K562 (cell line): ENCODE measurements around the gene JUP. TPM values are rescaled to one million over a fixed set of nuclear protein-coding genes. Genes with fewer than 3 reads are reported as not detected.

Source experiments
- CHAMP1 ChIP-seq: fragments of 450-650 bp; IDR thresholded peaks from 2 replicates; pipeline ENCODE4 v1.6.1; 2016; ENCODE audit warnings: mild to moderate bottlenecking
- E2F6 ChIP-seq, 2 experiments: IDR thresholded peaks; 2 replicates each; pipeline ENCODE4 v1.6.1; 2011; ENCODE audit warnings: borderline replicate concordance in 1 of 2, control low read depth in 1 of 2, low read depth in 1 of 2, low read length in 1 of 2, mild to moderate bottlenecking in 1 of 2, mixed read lengths in 1 of 2, moderate library complexity in 1 of 2; ENCODE audit not compliant: insufficient read depth in 1 of 2, insufficient read length in 1 of 2, poor library complexity in 1 of 2, severe bottlenecking in 1 of 2; ENCODE audit errors: extremely low read depth in 1 of 2
- MEIS2 ChIP-seq: fragments of 450-650 bp; IDR thresholded peaks from 2 replicates; pipeline ENCODE4 v1.6.1; 2014; ENCODE audit warnings: mild to moderate bottlenecking; ENCODE audit not compliant: partially characterized antibody
- MYBL2 ChIP-seq, 2 experiments: fragments of 450-650 bp in 1 of 2; sonication (generic) in 1 of 2; formaldehyde crosslinking in 1 of 2; IDR thresholded peaks; 2 replicates each; pipeline versions ENCODE4 v1.6.1 to v1.8.1; 2017 to 2022; ENCODE audit warnings: borderline replicate concordance in 1 of 2, inconsistent platforms in 1 of 2, low read depth in 1 of 2, mild to moderate bottlenecking in 1 of 2, missing genetic modification reagents in 1 of 2, moderate library complexity in 1 of 2
- NCOR1 ChIP-seq: fragments of 450-650 bp; IDR thresholded peaks from 2 replicates; pipeline ENCODE4 v1.6.1; 2016; ENCODE audit warnings: mild to moderate bottlenecking, moderate library complexity
- NKRF ChIP-seq: fragments of 450-650 bp; IDR thresholded peaks from 2 replicates; pipeline ENCODE4 v1.6.1; 2016; ENCODE audit warnings: borderline replicate concordance
- POLR2AphosphoS5 ChIP-seq: IDR thresholded peaks from 2 replicates; pipeline ENCODE4 v1.6.1; 2011; ENCODE audit warnings: mild to moderate bottlenecking, low read depth, low read length, moderate library complexity; ENCODE audit not compliant: control insufficient read depth, insufficient read depth
- PPARD ChIP-seq: fragments of 250-450 bp; sonication (Bioruptor Pico); IDR thresholded peaks from 2 replicates; pipeline ENCODE4 v1.8.0; 2022; ENCODE audit warnings: inconsistent platforms, mild to moderate bottlenecking, moderate library complexity
- PURB ChIP-seq: sonication (generic); formaldehyde crosslinking; IDR thresholded peaks from 2 replicates; pipeline ENCODE4 v1.9.0; 2021; ENCODE audit warnings: low read depth, mild to moderate bottlenecking, missing genetic modification reagents
- SNIP1 ChIP-seq: fragments of 450-650 bp; IDR thresholded peaks from 2 replicates; pipeline ENCODE4 v1.7.1; 2017; ENCODE audit warnings: low read depth, mild to moderate bottlenecking
- SPI1 ChIP-seq: IDR thresholded peaks from 2 replicates; pipeline ENCODE4 v1.6.1; 2011; ENCODE audit warnings: low read depth, low read length, control low read depth, borderline replicate concordance
- TAF7 ChIP-seq: fragments of 450-650 bp; IDR thresholded peaks from 2 replicates; pipeline ENCODE4 v1.6.1; 2016; ENCODE audit warnings: missing genetic modification characterization, missing compliant biosample characterization
- TCFL5 ChIP-seq: fragments of 250-450 bp; sonication (Bioruptor Pico); conservative IDR thresholded peaks from 2 replicates; pipeline ENCODE4 v1.6.1; 2021; ENCODE audit warnings: mild to moderate bottlenecking, moderate library complexity, matching md5 sums
- ZBTB8A ChIP-seq: fragments of 450-650 bp; IDR thresholded peaks from 2 replicates; pipeline ENCODE4 v1.6.1; 2018; ENCODE audit warnings: mild to moderate bottlenecking, moderate library complexity; ENCODE audit not compliant: partially characterized antibody
- ZC3H8 ChIP-seq: fragments of 450-650 bp; IDR thresholded peaks from 2 replicates; pipeline ENCODE4 v1.6.1; 2017
- ZNF212 ChIP-seq: fragments of 450-650 bp; formaldehyde crosslinking; IDR thresholded peaks from 2 replicates; pipeline ENCODE4 v1.4.0; 2020; ENCODE audit warnings: mild to moderate bottlenecking
- ZNF253 ChIP-seq: fragments of 250-450 bp; sonication (Bioruptor Pico); conservative IDR thresholded peaks from 2 replicates; pipeline ENCODE4 v1.6.1; 2021; ENCODE audit warnings: mild to moderate bottlenecking
- ZNF512 ChIP-seq: IDR thresholded peaks from 2 replicates; pipeline ENCODE4 v1.6.1; 2016; ENCODE audit warnings: missing genetic modification characterization, missing compliant biosample characterization
- ZNF655 ChIP-seq: fragments of 250-450 bp; sonication (Bioruptor Pico); IDR thresholded peaks from 2 replicates; pipeline ENCODE4 v1.5.0; 2021
- ZNF717 ChIP-seq: fragments of 250-450 bp; sonication (Bioruptor Pico); IDR thresholded peaks from 2 replicates; pipeline ENCODE4 v1.5.0; 2021
- polyA plus RNA-seq, 8 experiments: library from polyadenylated mRNA; depleted of rRNA in 4 of 8; stranded (reverse) in 5 of 8; unstranded in 3 of 8; fragments of >200 nt; fragmentation: Nextera tagmentation in 2 of 8; fragmentation: Illumina TruSeq in 1 of 8; extraction: Ambion mirVana in 2 of 8; extraction: Trizol in 1 of 8; gene quantifications; 2 replicates each; pipeline versions ENCODE4 v1.2.1 to v1.2.3, GENCODE V29; 2011 to 2014; ENCODE audit warnings: inconsistent platforms in 1 of 8, missing spikeins in 1 of 8
- total RNA-seq, 7 experiments: library from RNA; depleted of rRNA in 6 of 7; stranded (reverse); fragments of >200 nt in 6 of 7; fragmentation: Illumina TruSeq in 2 of 7; extraction: Trizol in 2 of 7; gene quantifications; 2 replicates each; pipeline versions ENCODE4 v1.2.1 to v1.2.3, GENCODE V29; 2011 to 2021; ENCODE audit warnings: low replicate concordance in 1 of 7

The JUP gene
- total and polyA plus RNA-seq, 9 of the 15 experiments (the other 6 are each of a cell fraction or from before 2014, with no cell fraction given) = 6.4 to 177 (median 31.2) TPM

GRCh38 chr17:41784207-41784744 is 2.2 kb downstream of the JUP start (continued):
- TF ChIP-seq NKRF = no peak
- no peak for TF ChIP-seq ZNF655 (CRISPR knock-in tag)
- TF ChIP-seq ZC3H8 = no peak
- no peak for TF ChIP-seq ZBTB8A
- TF ChIP-seq MEIS2 = no peak
- no peak for TF ChIP-seq E2F6 (IDR thresholded peaks at IDR 0.05; ENCODE audit: borderline replicate concordance in 1 of 2, extremely low read depth in 1 of 2, insufficient read depth in 1 of 2, insufficient read length in 1 of 2, low read depth in 1 of 2, low read length in 1 of 2, poor library complexity in 1 of 2, severe bottlenecking in 1 of 2)
- TF ChIP-seq ZNF212 (CRISPR knock-in tag) = no peak
- TF ChIP-seq ZNF253 (CRISPR knock-in tag) = no peak
- TF ChIP-seq TCFL5 (CRISPR knock-in tag) = no peak
- no peak for TF ChIP-seq PURB (CRISPR knock-in tag)
- TF ChIP-seq NCOR1 = no peak; the same call in none of the 2 replicates
- TF ChIP-seq ZNF512 (tag) = no peak
- TF ChIP-seq ZNF717 = no peak
- TF ChIP-seq CHAMP1 = no peak
- peak; percentile 72; the same call in 1 of the 2 replicates for TF ChIP-seq SPI1
- TF ChIP-seq MYBL2 (IDR thresholded peaks at IDR 0.05; ENCODE audit: low read depth) = no peak
- no peak for TF ChIP-seq MYBL2 (CRISPR knock-in tag; IDR thresholded peaks at IDR 0.05; ENCODE audit: borderline replicate concordance)
- TF ChIP-seq SNIP1 = no peak
- TF ChIP-seq POLR2AphosphoS5 = no peak; the same call in 1 of the 2 replicates
- TF ChIP-seq PPARD (CRISPR knock-in tag) = no peak
- no peak for TF ChIP-seq TAF7
